ENCODE results near the gene CALM3.
A peak's percentile ranks its signal among the peaks of the same experiment; 100 is the strongest.

CALM3 gene

GRCh38 chr19:46608581-46609345 lies 7.6 kb downstream of the CALM3 start:
- peak; percentile 6 for DNase-seq (ENCODE audit: low spot score)
- in situ Hi-C loops (cut with MboI; ENCODE audit: low pct_unique_long_range_greater_than_20kb, low sequenced_read_pairs, unreplicated experiment), result no loop called here
- TF ChIP-seq, protein P1, sequence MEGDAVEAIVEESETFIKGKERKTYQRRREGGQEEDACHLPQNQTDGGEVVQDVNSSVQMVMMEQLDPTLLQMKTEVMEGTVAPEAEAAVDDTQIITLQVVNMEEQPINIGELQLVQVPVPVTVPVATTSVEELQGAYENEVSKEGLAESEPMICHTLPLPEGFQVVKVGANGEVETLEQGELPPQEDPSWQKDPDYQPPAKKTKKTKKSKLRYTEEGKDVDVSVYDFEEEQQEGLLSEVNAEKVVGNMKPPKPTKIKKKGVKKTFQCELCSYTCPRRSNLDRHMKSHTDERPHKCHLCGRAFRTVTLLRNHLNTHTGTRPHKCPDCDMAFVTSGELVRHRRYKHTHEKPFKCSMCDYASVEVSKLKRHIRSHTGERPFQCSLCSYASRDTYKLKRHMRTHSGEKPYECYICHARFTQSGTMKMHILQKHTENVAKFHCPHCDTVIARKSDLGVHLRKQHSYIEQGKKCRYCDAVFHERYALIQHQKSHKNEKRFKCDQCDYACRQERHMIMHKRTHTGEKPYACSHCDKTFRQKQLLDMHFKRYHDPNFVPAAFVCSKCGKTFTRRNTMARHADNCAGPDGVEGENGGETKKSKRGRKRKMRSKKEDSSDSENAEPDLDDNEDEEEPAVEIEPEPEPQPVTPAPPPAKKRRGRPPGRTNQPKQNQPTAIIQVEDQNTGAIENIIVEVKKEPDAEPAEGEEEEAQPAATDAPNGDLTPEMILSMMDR (IDR thresholded peaks at IDR 0.05; ENCODE audit: extremely low read depth, insufficient read depth, missing control alignments), result no peak

- TF ChIP-seq, protein P1 (IDR thresholded peaks at IDR 0.05; ENCODE audit: extremely low read depth, insufficient read depth, missing control alignments), result no peak
- in situ Hi-C loops (cut with MboI; ENCODE audit: low pct_unique_long_range_greater_than_20kb, low sequenced_read_pairs, unreplicated experiment), result loop anchor here (5.0 kb wide), 1 partner anchor 53 kb away; the partner anchor contains the start of gene DACT3
- DNase-seq (ENCODE audit: low spot score), result peak; percentile 6
These were observed 8.6 kb downstream of the CALM3 start for GRCh38 chr19:46609511-46610412.

GRCh38 chr19:46610413-46610775 lies 9.3 kb downstream of the CALM3 start:
- in situ Hi-C loops (cut with MboI; ENCODE audit: low pct_unique_long_range_greater_than_20kb, low sequenced_read_pairs, unreplicated experiment), result loop anchor here (5.0 kb wide), 1 partner anchor 52 kb away; the partner anchor contains the start of gene DACT3
- peak; percentile 1 for DNase-seq (ENCODE audit: low spot score)
- TF ChIP-seq, protein P1 (IDR thresholded peaks at IDR 0.05; ENCODE audit: extremely low read depth, insufficient read depth, missing control alignments), result no peak

- DNase-seq (ENCODE audit: low spot score), result no peak
- TF ChIP-seq, protein P1 (IDR thresholded peaks at IDR 0.05; ENCODE audit: extremely low read depth, insufficient read depth, missing control alignments), result no peak
- in situ Hi-C loops (cut with MboI; ENCODE audit: low pct_unique_long_range_greater_than_20kb, low sequenced_read_pairs, unreplicated experiment), result loop anchor here (5.0 kb wide), 1 partner anchor 51 kb away; the partner anchor contains the start of gene DACT3
These were observed 10.0 kb downstream of the CALM3 start for GRCh38 chr19:46610851-46611770.

GRCh38 chr19:46611776-46612175 lies 10.6 kb downstream of the CALM3 start:
- in situ Hi-C loops (cut with MboI; ENCODE audit: low pct_unique_long_range_greater_than_20kb, low sequenced_read_pairs, unreplicated experiment), result loop anchor here (5.0 kb wide), 1 partner anchor 51 kb away; the partner anchor contains the start of gene DACT3
- no peak for DNase-seq (ENCODE audit: low spot score)

More at GRCh38 chr19:46611776-46612175, 10.6 kb downstream of the CALM3 start:
- TF ChIP-seq, protein P1 (IDR thresholded peaks at IDR 0.05; ENCODE audit: extremely low read depth, insufficient read depth, missing control alignments), result no peak
